Uterus (tissue), 4 donors: Measurements from ENCODE around the gene UBE3A. TPM values are rescaled to one million over a fixed set of nuclear protein-coding genes. Genes with fewer than 3 reads are reported as not detected.

Experiments used
- DNase-seq, 2 donors: peaks; one replicate each; pipeline ENCODE4 v3.0.0-alpha.2; 2019 to 2020
- H3K27ac ChIP-seq, 2 donors: fragments of 200-600 bp; sonication (generic); 1 replicate in 1 of 2; 2 replicates in 1 of 2; pipeline ENCODE4 v1.5.1; 2016 to 2018
- H3K27me3 ChIP-seq, 2 donors: fragments of 200-600 bp; sonication (generic); one replicate each; pipeline ENCODE4 v1.5.1; 2018 to 2019; ENCODE audit warnings: control low read depth in 1 of 2
- H3K36me3 ChIP-seq, 2 donors: fragments of 200-600 bp; sonication (generic); one replicate each; pipeline ENCODE4 v1.5.1; 2019; ENCODE audit warnings: control low read depth in 1 of 2
- H3K4me1 ChIP-seq, 2 donors: fragments of 200-600 bp; sonication (generic); one replicate each; pipeline ENCODE4 v1.5.1; 2018 to 2019; ENCODE audit warnings: control low read depth in 1 of 2
- H3K4me3 ChIP-seq, 2 donors: fragments of 200-600 bp; sonication (generic); 1 replicate in 1 of 2; 2 replicates in 1 of 2; pipeline ENCODE4 v1.5.1; 2018 to 2019; ENCODE audit warnings: mild to moderate bottlenecking in 1 of 2
- H3K9me3 ChIP-seq, 2 donors: fragments of 200-600 bp; sonication (generic); one replicate each; pipeline ENCODE4 v1.5.1; 2019; ENCODE audit warnings: control low read depth in 1 of 2
- CTCF ChIP-seq, 4 experiments: fragments of 200-600 bp in 2 of 4; fragments of 450-650 bp in 2 of 4; sonication (generic) in 2 of 4; IDR thresholded peaks; one replicate each; pipeline ENCODE4 v1.5.1; 2016 to 2019; ENCODE audit warnings: antibody characterized with exemption in 4 of 4, mild to moderate bottlenecking in 2 of 4, moderate library complexity in 1 of 4
- POLR2A ChIP-seq, 2 donors: fragments of 450-650 bp; IDR thresholded peaks; one replicate each; pipeline ENCODE4 v1.6.1; 2016; ENCODE audit warnings: antibody characterized with exemption in 2 of 2, mild to moderate bottlenecking in 1 of 2, moderate library complexity in 1 of 2
- intact Hi-C: fragments of 100-400 bp; cut with DNase I; formaldehyde crosslinking; loops from one replicate; pipeline ENCODE4 v1.15.1; 2023; ENCODE audit warnings: low total_unique reads
- total RNA-seq, 4 donors: library from RNA; depleted of rRNA in 3 of 4; stranded (reverse); fragments of >200 nt in 3 of 4; gene quantifications; one replicate each; pipeline versions ENCODE4 v1.1.0 to v1.2.4, GENCODE V29; 2014 to 2023
- donor health status: DM: yes; HTN: yes; CAD: no.

UBE3A gene
- 100 to 1,000 TPM in 2 of 4 donors, 10 to 100 TPM in 2; 59.7 to 180 (median 127) TPM for total RNA-seq

GRCh38 chr15:25438601-25439368 is at the start of gene UBE3A:
Gene UBE3A, minus strand, starts transcription at chr15:25439024. Its CDS starts 29,917 bp downstream, at chr15:25409107.
- H3K9me3 ChIP-seq = no peaks in the 10 kb centered on the region
- intact Hi-C loops = no loop called here

GRCh38 chr15:25487226-25487884 is 48.5 kb upstream of the UBE3A start:
- intact Hi-C loops = no loop called here
- Histone ChIP-seq H3K9me3 (peaks cover 0 to 23% of the 10 kb centered on the region in 2 donors), H3K4me1 (no peaks in the 10 kb centered on the region), H3K4me3 (no peak overlapping the region), H3K36me3 (no peaks in the 10 kb centered on the region), H3K27ac (no peak overlapping the region), H3K27me3 (no peaks in the 10 kb centered on the region)
- no peak for DNase-seq
- no peak for TF ChIP-seq POLR2A (IDR thresholded peaks at IDR 0.05)
- TF ChIP-seq CTCF (IDR thresholded peaks at IDR 0.05) = no peak

More at GRCh38 chr15:25438601-25439368, at the start of gene UBE3A:
- no peaks in the 10 kb centered on the region for H3K27me3 ChIP-seq
- no peaks in the 10 kb centered on the region for H3K36me3 ChIP-seq
- DNase-seq = peak; percentile 86 to 90
- H3K4me3 ChIP-seq = peak within 1 kb of the TSS; percentile 77 to 93
- peak within 1 kb of the TSS; percentile 96 to 97 for H3K27ac ChIP-seq
- H3K4me1 ChIP-seq = no peaks in the 10 kb centered on the region
- TF ChIP-seq POLR2A (IDR thresholded peaks at IDR 0.05) = peak; percentile 49 to 77
- TF ChIP-seq CTCF (IDR thresholded peaks at IDR 0.05) = peak; percentile 13 to 49 (median 30)

- no peaks in the 10 kb centered on the region for H3K4me1 ChIP-seq
- H3K9me3 ChIP-seq = peaks cover 0 to 14% of the 10 kb centered on the region in 2 donors
- TF ChIP-seq POLR2A (IDR thresholded peaks at IDR 0.05) (no peak), CTCF (IDR thresholded peaks at IDR 0.05) (no peak)
- no peaks in the 10 kb centered on the region for H3K36me3 ChIP-seq
- no peaks in the 10 kb centered on the region for H3K27me3 ChIP-seq
- no peak overlapping the region for H3K4me3 ChIP-seq
- no peak overlapping the region for H3K27ac ChIP-seq
- intact Hi-C loops = no loop called here
- no peak for DNase-seq
Observed at GRCh38 chr15:25486051-25486450, 47.2 kb upstream of the UBE3A start.

GRCh38 chr15:25481208-25481859 is 42.5 kb upstream of the UBE3A start:
- Histone ChIP-seq H3K36me3 (no peaks in the 10 kb centered on the region), H3K27me3 (no peaks in the 10 kb centered on the region), H3K4me3 (no peak overlapping the region), H3K27ac (no peak overlapping the region), H3K9me3 (no peaks in the 10 kb centered on the region), H3K4me1 (no peaks in the 10 kb centered on the region)
- intact Hi-C loops = no loop called here
- TF ChIP-seq CTCF (IDR thresholded peaks at IDR 0.05) (no peak), POLR2A (IDR thresholded peaks at IDR 0.05) (no peak)
- no peak for DNase-seq
